Prostate gland (tissue), 2 donors: ENCODE results near the gene WDR64. TPM values are rescaled to one million over a fixed set of nuclear protein-coding genes. Genes with fewer than 3 reads are reported as not detected.

Experiments
- DNase-seq: peaks from one replicate; pipeline ENCODE4 v3.0.0-alpha.2; 2019; ENCODE audit warnings: low spot score
- H3K27ac ChIP-seq, 2 donors: fragments of 200-600 bp; sonication (generic); 2 replicates each; pipeline ENCODE4 v1.5.1; 2017 to 2019
- H3K27me3 ChIP-seq: fragments of 200-600 bp; sonication (generic); replicated peaks from 2 replicates; pipeline ENCODE4 v1.5.1; 2019; ENCODE audit not compliant: insufficient read depth
- H3K36me3 ChIP-seq, 2 donors: fragments of 200-600 bp; sonication (generic); 1 replicate in 1 of 2; 2 replicates in 1 of 2; pipeline versions ENCODE4 v1.5.1 to v1.8.1; 2017 to 2019
- H3K4me1 ChIP-seq: fragments of 200-600 bp; sonication (generic); replicated peaks from 2 replicates; pipeline ENCODE4 v1.5.1; 2019
- H3K4me3 ChIP-seq, 2 donors: fragments of 200-600 bp; sonication (generic); 2 replicates each; pipeline ENCODE4 v1.5.1; 2017 to 2019
- H3K9me3 ChIP-seq: fragments of 200-600 bp; sonication (generic); 2 replicates; pipeline ENCODE4 v1.5.1; 2017
- CTCF ChIP-seq, 4 experiments: fragments of 200-600 bp in 2 of 4; fragments of 450-650 bp in 2 of 4; sonication (generic) in 2 of 4; IDR thresholded peaks; 1 replicate in 3 of 4; 2 replicates in 1 of 4; pipeline ENCODE4 v1.5.1; 2016 to 2019; ENCODE audit warnings: antibody characterized with exemption in 4 of 4, mild to moderate bottlenecking in 2 of 4, moderate library complexity in 2 of 4
- POLR2A ChIP-seq: fragments of 450-650 bp; IDR thresholded peaks from one replicate; pipeline ENCODE4 v1.6.1; 2016; ENCODE audit warnings: antibody characterized with exemption, mild to moderate bottlenecking
- POLR2AphosphoS5 ChIP-seq: sonication (generic); formaldehyde crosslinking; IDR thresholded peaks from one replicate; pipeline ENCODE4 v1.6.1; 2017; ENCODE audit warnings: antibody characterized with exemption
- WGBS: methylation state at CpG from one replicate; pipeline ENCODE4 v1.1.5; 2018; 5-methylcytosine and 5-hydroxymethylcytosine counted together
- intact Hi-C: fragments of 100-400 bp; cut with DNase I; formaldehyde crosslinking; loops from one replicate; pipeline ENCODE4 v1.14.2; 2022
- total RNA-seq, 2 donors: library from RNA; depleted of rRNA; stranded (reverse); fragments of >200 nt; gene quantifications; one replicate each; pipeline ENCODE4 v1.1.0, GENCODE V29; 2016

The WDR64 gene
- total RNA-seq, 2 donors from 2014 or later = 0.91 TPM; not detected in 1

- 90% methylated on average over 5 of the region's 5 CpGs for WGBS
- intact Hi-C loops = no loop called here
- no peak overlapping the region for H3K27ac ChIP-seq
Measured at GRCh38 chr1:241660424-241660972, 8.4 kb downstream of the WDR64 start.

GRCh38 chr1:241666419-241666818 lies 14.3 kb downstream of the WDR64 start:
- H3K4me1 ChIP-seq = no peaks in the 10 kb centered on the region
- intact Hi-C loops = no loop called here
- 92% methylated on average over 3 of the region's 3 CpGs for WGBS
- no peak overlapping the region for H3K4me3 ChIP-seq
- TF ChIP-seq CTCF (IDR thresholded peaks at IDR 0.05) = no peak
- DNase-seq = no peak
- H3K36me3 ChIP-seq = no peaks in the 10 kb centered on the region
- no peaks in the 10 kb centered on the region for H3K27me3 ChIP-seq
- no peaks in the 10 kb centered on the region for H3K9me3 ChIP-seq
- no peak overlapping the region for H3K27ac ChIP-seq

More at GRCh38 chr1:241660424-241660972, 8.4 kb downstream of the WDR64 start:
- TF ChIP-seq POLR2AphosphoS5 = no peak
- TF ChIP-seq CTCF (IDR thresholded peaks at IDR 0.05) = no peak
- TF ChIP-seq POLR2A = no peak
- Histone ChIP-seq H3K9me3 (no peaks in the 10 kb centered on the region), H3K27me3 (no peaks in the 10 kb centered on the region), H3K4me3 (no peak overlapping the region), H3K4me1 (no peaks in the 10 kb centered on the region), H3K36me3 (no peaks in the 10 kb centered on the region)
- no peak for DNase-seq

DNA sequence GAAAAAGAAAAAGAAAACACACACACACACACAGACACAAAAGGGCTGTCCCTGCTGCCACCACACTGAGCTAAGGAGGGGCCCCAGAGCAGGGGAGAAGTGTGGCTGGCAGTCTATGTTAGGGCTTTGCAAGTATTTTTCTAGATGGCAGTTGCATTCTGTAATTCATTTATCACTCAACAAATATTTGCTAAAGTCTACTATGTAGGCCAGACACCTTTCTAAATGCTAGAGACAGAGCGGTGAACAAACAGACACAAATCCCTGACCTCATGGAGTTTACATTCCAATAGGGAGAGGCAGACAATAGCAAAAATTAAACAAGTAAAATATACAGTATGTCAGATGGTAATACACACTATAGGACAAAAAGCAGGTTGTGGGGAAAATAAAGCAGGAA lies 20.2 kb downstream of the WDR64 start:
- no peaks in the 10 kb centered on the region for H3K4me1 ChIP-seq
- intact Hi-C loops = no loop called here

DNA sequence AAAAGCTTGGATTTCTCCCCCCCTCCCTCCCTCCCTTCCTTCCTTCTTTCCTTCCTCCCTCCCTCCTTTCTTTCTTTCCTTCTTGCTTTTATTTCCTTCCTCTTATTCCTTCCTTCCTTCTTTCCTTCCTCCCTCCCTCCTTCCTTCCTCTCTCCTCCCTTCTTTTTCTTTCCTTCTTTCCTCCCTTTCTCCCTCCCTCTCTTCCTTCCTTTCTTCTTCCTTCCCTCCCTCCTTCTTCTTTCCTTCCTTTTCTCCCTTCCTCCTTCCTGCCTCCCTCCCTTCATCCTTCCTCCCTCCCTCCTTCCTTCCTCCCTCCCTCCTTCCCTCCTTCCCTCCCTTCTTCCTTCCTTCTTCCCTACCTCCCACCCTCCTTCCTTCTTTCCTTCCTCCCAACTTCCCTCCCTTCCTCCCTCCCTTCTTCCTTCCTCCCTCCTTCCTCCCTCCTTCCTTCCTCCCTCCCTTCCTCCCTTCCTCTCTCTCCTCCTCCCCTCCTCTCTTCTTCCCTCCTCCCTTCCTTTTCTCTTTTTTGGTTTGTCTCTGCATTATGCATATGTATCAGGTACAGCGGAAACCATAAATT lies 22.8 kb downstream of the WDR64 start:
- no peaks in the 10 kb centered on the region for H3K9me3 ChIP-seq
- no peaks in the 10 kb centered on the region for H3K36me3 ChIP-seq
- H3K27ac ChIP-seq = no peak overlapping the region
- no peak for DNase-seq
- H3K27me3 ChIP-seq = no peaks in the 10 kb centered on the region
- intact Hi-C loops = no loop called here
- TF ChIP-seq POLR2AphosphoS5 (no peak), POLR2A (no peak), CTCF (IDR thresholded peaks at IDR 0.05) (no peak)
- no peak overlapping the region for H3K4me3 ChIP-seq
- WGBS = 100% methylated on average over 1 of the region's 1 CpG
- H3K4me1 ChIP-seq = no peaks in the 10 kb centered on the region

More for the DNA sequence above, 20.2 kb downstream of the WDR64 start:
- 69% methylated on average over 1 of the region's 1 CpG for WGBS
- Histone ChIP-seq H3K27ac (no peak overlapping the region), H3K9me3 (no peaks in the 10 kb centered on the region), H3K27me3 (no peaks in the 10 kb centered on the region), H3K4me3 (no peak overlapping the region), H3K36me3 (no peaks in the 10 kb centered on the region)
- TF ChIP-seq POLR2AphosphoS5 (no peak), POLR2A (no peak), CTCF (IDR thresholded peaks at IDR 0.05) (no peak)
- DNase-seq = no peak

DNA sequence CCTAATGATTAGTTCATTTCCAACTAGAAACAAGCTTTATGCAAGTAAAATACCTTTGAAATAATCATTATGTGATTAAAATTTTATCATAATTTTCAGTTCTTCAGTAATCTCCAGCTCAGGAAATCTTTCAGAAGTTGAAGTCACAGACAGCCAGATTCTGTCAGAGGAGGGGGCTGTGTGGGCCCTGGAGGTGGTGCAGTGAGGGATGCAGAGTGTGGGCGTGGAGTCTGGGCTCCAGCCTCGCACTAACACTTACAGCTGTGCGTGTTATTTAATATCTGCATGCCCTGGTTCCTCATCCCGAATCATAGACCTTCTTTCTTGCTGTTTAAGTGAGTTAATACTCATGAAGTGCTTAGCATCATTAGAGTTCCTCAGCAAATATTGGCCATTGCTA lies 23.9 kb downstream of the WDR64 start:
- no peaks in the 10 kb centered on the region for H3K36me3 ChIP-seq
- no peaks in the 10 kb centered on the region for H3K4me1 ChIP-seq
- TF ChIP-seq CTCF (IDR thresholded peaks at IDR 0.05) (no peak), POLR2A (no peak), POLR2AphosphoS5 (no peak)
- no peaks in the 10 kb centered on the region for H3K9me3 ChIP-seq
- no peak overlapping the region for H3K4me3 ChIP-seq
- WGBS = 47% methylated on average over 4 of the region's 4 CpGs
- no peaks in the 10 kb centered on the region for H3K27me3 ChIP-seq
- intact Hi-C loops = no loop called here
- DNase-seq = no peak
- H3K27ac ChIP-seq = no peak overlapping the region
